Thyroid gland (tissue), 4 donors: ENCODE data around the gene WFIKKN2. TPM values are rescaled to one million over a fixed set of nuclear protein-coding genes. Genes with fewer than 3 reads are reported as not detected.

Source experiments
- DNase-seq, 2 donors: peaks; one replicate each; pipeline ENCODE4 v3.0.0-alpha.2; 2019
- H3K27ac ChIP-seq, 3 donors: fragments of 200-600 bp; sonication (generic); 1 replicate in 2 of 3; 2 replicates in 1 of 3; pipeline ENCODE4 v1.5.1; 2016 to 2019; ENCODE audit warnings: mild to moderate bottlenecking in 1 of 3, moderate library complexity in 1 of 3
- H3K27me3 ChIP-seq: fragments of 200-600 bp; sonication (generic); one replicate; pipeline ENCODE4 v1.5.1; 2019
- H3K36me3 ChIP-seq, 2 donors: fragments of 200-600 bp; sonication (generic); one replicate each; pipeline ENCODE4 v1.5.1; 2016 to 2019
- H3K4me1 ChIP-seq, 2 donors: fragments of 200-600 bp; sonication (generic); one replicate each; pipeline ENCODE4 v1.5.1; 2017 to 2019
- H3K4me3 ChIP-seq, 3 donors: fragments of 200-600 bp; sonication (generic); replicated peaks in 1 of 3; 1 replicate in 2 of 3; 2 replicates in 1 of 3; pipeline ENCODE4 v1.5.1; 2016; ENCODE audit warnings: mild to moderate bottlenecking in 1 of 3
- H3K9me3 ChIP-seq: fragments of 200-600 bp; sonication (generic); one replicate; pipeline ENCODE4 v1.5.1; 2017
- POLR2A ChIP-seq, 2 donors: fragments of 450-650 bp; IDR thresholded peaks; one replicate each; pipeline ENCODE4 v1.6.1; 2017; ENCODE audit warnings: antibody characterized with exemption in 2 of 2, mild to moderate bottlenecking in 2 of 2, moderate library complexity in 1 of 2
- WGBS, 2 donors: methylation state at CpG; one replicate each; pipeline ENCODE4 v1.1.5; 2017; 5-methylcytosine and 5-hydroxymethylcytosine counted together
- intact Hi-C: fragments of 100-400 bp; cut with DNase I; formaldehyde crosslinking; loops from one replicate; pipeline ENCODE4 v1.15.1; 2023
- total RNA-seq, 4 donors: library from RNA; depleted of rRNA; stranded (reverse); fragments of >200 nt; gene quantifications; one replicate each; pipeline ENCODE4 v1.2.3, GENCODE V29; 2016
- TF ChIP-seq, protein P1 (sequence below), 6 experiments: fragments of 200-600 bp in 3 of 6; fragments of 450-650 bp in 3 of 6; sonication (generic) in 3 of 6; IDR thresholded peaks; one replicate each; pipeline ENCODE4 v1.5.1; 2016 to 2019; ENCODE audit warnings: antibody characterized with exemption in 6 of 6, mild to moderate bottlenecking in 2 of 6, inconsistent platforms in 1 of 6, moderate library complexity in 1 of 6

Gene WFIKKN2
- total RNA-seq, 4 donors from 2014 or later: 0.11 TPM; not detected in 3

DNA sequence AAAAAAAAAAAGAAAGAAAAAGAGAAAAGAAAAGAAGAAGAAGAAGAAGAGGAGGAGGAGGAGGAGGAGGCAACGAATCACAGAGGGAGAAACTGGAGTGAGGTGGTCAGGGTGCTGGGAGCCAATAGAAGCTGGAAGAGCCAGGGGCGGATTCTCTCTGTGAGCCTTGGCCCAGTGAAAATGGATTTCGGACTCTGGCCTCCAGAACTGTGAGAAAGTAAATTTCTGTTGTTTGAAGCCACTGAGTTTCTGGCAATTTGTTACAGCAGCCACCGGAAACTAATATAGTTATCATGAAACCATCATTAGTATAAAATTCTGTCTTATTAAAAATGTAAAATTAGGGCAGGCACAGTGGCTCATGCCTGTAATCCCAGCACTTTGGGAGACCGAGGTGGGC, 27.7 kb upstream of the WFIKKN2 start:
- intact Hi-C loops: no loop called here
- no peaks in the 10 kb centered on the region for H3K36me3 ChIP-seq
- TF ChIP-seq POLR2A (IDR thresholded peaks at IDR 0.05): no peak
- TF ChIP-seq, protein P1, sequence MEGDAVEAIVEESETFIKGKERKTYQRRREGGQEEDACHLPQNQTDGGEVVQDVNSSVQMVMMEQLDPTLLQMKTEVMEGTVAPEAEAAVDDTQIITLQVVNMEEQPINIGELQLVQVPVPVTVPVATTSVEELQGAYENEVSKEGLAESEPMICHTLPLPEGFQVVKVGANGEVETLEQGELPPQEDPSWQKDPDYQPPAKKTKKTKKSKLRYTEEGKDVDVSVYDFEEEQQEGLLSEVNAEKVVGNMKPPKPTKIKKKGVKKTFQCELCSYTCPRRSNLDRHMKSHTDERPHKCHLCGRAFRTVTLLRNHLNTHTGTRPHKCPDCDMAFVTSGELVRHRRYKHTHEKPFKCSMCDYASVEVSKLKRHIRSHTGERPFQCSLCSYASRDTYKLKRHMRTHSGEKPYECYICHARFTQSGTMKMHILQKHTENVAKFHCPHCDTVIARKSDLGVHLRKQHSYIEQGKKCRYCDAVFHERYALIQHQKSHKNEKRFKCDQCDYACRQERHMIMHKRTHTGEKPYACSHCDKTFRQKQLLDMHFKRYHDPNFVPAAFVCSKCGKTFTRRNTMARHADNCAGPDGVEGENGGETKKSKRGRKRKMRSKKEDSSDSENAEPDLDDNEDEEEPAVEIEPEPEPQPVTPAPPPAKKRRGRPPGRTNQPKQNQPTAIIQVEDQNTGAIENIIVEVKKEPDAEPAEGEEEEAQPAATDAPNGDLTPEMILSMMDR (IDR thresholded peaks at IDR 0.05): no peak
- H3K4me3 ChIP-seq: no peak overlapping the region
- no peaks in the 10 kb centered on the region for H3K9me3 ChIP-seq
- no peak overlapping the region for H3K27ac ChIP-seq
- no peaks in the 10 kb centered on the region for H3K27me3 ChIP-seq
- H3K4me1 ChIP-seq: peaks cover 0 to 8% of the 10 kb centered on the region in 2 donors
- no peak for DNase-seq
- WGBS, 2 donors: 93 to 94% methylated on average over 5 of the region's 5 CpGs

DNA sequence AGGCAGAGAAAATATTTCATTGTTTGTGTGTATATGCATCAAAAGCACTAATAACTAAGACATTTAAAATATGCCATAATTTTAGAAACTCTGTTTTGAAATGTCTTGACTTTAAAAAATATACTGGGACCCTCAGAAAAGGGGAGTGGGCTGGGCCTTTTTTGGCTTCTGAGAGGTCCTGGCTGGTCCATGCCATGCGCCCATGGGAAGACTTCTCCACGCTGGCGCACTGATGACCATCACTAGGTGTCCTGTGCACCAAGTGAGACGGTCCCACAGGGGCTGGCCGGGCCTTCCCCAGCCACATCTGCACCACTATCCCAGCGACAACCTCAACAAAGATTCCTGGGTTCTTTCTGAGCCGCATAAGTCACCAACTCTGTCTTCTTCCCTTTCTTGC, 27.0 kb upstream of the WFIKKN2 start:
- 93 to 94% methylated on average over 7 of the region's 7 CpGs for WGBS, 2 donors
- H3K4me1 ChIP-seq: peaks cover 0 to 8% of the 10 kb centered on the region in 2 donors
- H3K27me3 ChIP-seq: no peaks in the 10 kb centered on the region
- no peaks in the 10 kb centered on the region for H3K36me3 ChIP-seq
- no peak for TF ChIP-seq POLR2A (IDR thresholded peaks at IDR 0.05)
- TF ChIP-seq, protein P1 (IDR thresholded peaks at IDR 0.05): no peak
- DNase-seq: no peak
- H3K4me3 ChIP-seq: no peak overlapping the region
- H3K27ac ChIP-seq: no peak overlapping the region
- intact Hi-C loops: no loop called here
- H3K9me3 ChIP-seq: no peaks in the 10 kb centered on the region

DNA sequence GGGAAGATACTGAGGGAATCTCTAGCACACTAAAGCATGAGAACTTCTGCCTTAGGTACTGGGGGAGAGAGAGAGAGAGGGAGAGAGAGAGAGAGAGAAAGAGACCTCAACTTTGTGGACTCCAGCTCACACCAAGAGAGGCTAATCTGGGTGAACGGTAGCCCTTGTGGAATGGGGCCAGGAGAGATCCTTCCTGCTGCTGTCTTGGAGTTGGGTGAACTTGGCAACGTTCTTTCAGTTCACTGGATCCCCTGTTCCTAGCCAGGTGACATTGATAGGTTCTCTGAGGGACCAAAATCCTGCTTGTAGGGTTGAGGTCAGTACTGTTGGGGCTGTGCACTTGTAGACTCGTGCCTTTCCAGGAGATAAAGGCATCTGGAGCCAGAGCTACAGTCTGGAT, 26.5 kb upstream of the WFIKKN2 start:
- Histone ChIP-seq H3K9me3 (no peaks in the 10 kb centered on the region), H3K36me3 (no peaks in the 10 kb centered on the region), H3K27ac (no peak overlapping the region), H3K4me3 (no peak overlapping the region), H3K27me3 (no peaks in the 10 kb centered on the region), H3K4me1 (peaks cover 0 to 8% of the 10 kb centered on the region in 2 donors)
- no peak for DNase-seq
- WGBS, 2 donors: 75 to 82% methylated on average over 3 of the region's 3 CpGs
- intact Hi-C loops: no loop called here
- TF ChIP-seq, protein P1 (IDR thresholded peaks at IDR 0.05): no peak
- no peak for TF ChIP-seq POLR2A (IDR thresholded peaks at IDR 0.05)

DNA sequence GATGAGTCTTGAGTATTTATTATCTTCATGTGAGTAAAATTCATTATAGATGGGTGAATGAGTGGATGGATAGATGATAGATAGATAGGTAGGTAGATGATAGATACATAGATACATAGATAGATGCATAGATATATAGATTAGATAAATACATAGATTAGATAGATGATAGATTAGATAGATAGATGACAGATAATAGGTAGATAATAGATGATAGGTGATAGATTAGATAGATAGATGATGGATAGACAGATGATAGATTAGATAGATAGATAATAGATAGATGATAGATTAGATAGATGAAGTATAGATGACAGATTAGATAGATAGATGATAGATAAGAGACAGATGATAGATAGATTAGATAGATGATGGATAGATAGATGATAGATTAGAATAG, 21.8 kb upstream of the WFIKKN2 start:
- no peak overlapping the region for H3K27ac ChIP-seq
- H3K4me3 ChIP-seq: no peak overlapping the region
- no peaks in the 10 kb centered on the region for H3K36me3 ChIP-seq
- peaks cover 0 to 4% of the 10 kb centered on the region in 2 donors for H3K4me1 ChIP-seq
- H3K27me3 ChIP-seq: no peaks in the 10 kb centered on the region
- no peak for DNase-seq
- TF ChIP-seq, protein P1 (IDR thresholded peaks at IDR 0.05): no peak
- no peak for TF ChIP-seq POLR2A (IDR thresholded peaks at IDR 0.05)
- intact Hi-C loops: no loop called here
- H3K9me3 ChIP-seq: no peaks in the 10 kb centered on the region

DNA sequence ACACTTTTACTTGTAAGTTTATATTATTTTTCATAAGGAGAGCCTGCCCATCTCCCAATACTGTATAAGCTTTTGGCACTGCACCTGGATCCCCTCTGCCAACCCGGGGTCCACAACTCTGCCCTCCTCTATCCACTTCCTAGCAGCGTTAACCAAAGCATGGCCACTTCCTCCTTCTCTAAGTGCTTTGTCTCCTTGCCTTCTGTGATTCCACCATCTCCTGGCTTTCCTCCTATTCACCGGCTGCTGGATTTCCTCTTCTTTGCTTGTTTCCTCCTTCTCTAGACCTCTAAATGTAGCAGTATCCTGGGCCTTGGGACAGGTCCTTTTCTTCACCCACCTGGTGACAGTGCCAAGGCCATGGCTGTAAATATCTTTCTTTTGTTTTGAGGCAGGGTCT, 20.0 kb upstream of the WFIKKN2 start:
- H3K4me1 ChIP-seq: peaks cover 0 to 4% of the 10 kb centered on the region in 2 donors
- H3K4me3 ChIP-seq: no peak overlapping the region
- H3K36me3 ChIP-seq: no peaks in the 10 kb centered on the region
- TF ChIP-seq, protein P1 (IDR thresholded peaks at IDR 0.05): no peak
- no peak for TF ChIP-seq POLR2A (IDR thresholded peaks at IDR 0.05)
- DNase-seq: no peak
- no peak overlapping the region for H3K27ac ChIP-seq
- no peaks in the 10 kb centered on the region for H3K9me3 ChIP-seq
- H3K27me3 ChIP-seq: no peaks in the 10 kb centered on the region
- 68 to 73% methylated on average over 3 of the region's 3 CpGs for WGBS, 2 donors
- intact Hi-C loops: no loop called here
